H1 (cell line): Measurements from ENCODE around the gene TSPAN8. TPM values are rescaled to one million over a fixed set of nuclear protein-coding genes. Genes with fewer than 3 reads are reported as not detected.

ENCODE experiments used
- CBX5 ChIP-seq: fragments of 300-800, 300-1000 bp; sonication (generic); IDR thresholded peaks from 2 replicates; pipeline ENCODE4 v1.7.1; 2016; ENCODE audit warnings: antibody characterized with exemption, low read length, low read depth
- polyA plus RNA-seq, 7 experiments: library from polyadenylated mRNA; depleted of rRNA in 3 of 7; stranded (reverse) in 5 of 7; unstranded in 2 of 7; fragments of >200 nt in 5 of 7; fragments of 200-250 nt in 2 of 7; gene quantifications; 1 replicate in 5 of 7; 2 replicates in 1 of 7; 4 replicates in 1 of 7; pipeline versions ENCODE4 v1.2.1 to v1.2.3, GENCODE V29; 2011 to 2013; ENCODE audit warnings: missing spikeins in 2 of 7, mixed read lengths in 2 of 7
- total RNA-seq: library from RNA; stranded (reverse); fragmentation: NEBNext Ultra II Directional; extraction: Animal tissue kit (Norgen Biotek cat#: 25700); gene quantifications from 2 replicates; pipeline ENCODE4 v1.2.1, GENCODE V29; 2021
- TF ChIP-seq, protein P1 (sequence below): fragments of 300-600 bp; sonication (generic); IDR thresholded peaks from 2 replicates; pipeline ENCODE4 v1.7.1; 2012; ENCODE audit warnings: low read length, moderate library complexity, mild to moderate bottlenecking, inconsistent platforms; ENCODE audit not compliant: insufficient replicate concordance

The TSPAN8 gene
- total and polyA plus RNA-seq, 2 of the 8 experiments (the other 6 are each of a cell fraction or from before 2014, with no cell fraction given), result not detected

DNA sequence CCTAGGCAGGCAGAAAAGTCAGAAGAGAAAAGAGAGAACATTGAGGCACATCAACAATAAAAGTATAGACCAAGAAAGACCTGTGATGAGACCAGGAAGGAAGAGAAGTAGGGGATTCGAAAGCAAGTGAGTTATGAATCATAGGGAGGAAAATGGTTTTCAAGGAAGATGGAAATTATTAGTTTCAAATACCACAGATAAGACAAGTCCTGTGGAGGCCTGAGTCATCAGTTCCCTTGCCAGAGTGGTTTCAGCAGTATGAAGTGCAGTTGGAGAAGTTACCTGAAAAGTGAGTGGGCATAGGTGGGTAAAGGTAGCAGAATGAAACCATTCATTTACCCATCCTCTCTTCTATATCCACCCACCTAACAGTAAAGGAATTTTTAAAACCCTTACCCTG is 25.2 kb upstream of the TSPAN8 start (continued):
- TF ChIP-seq, protein P1, sequence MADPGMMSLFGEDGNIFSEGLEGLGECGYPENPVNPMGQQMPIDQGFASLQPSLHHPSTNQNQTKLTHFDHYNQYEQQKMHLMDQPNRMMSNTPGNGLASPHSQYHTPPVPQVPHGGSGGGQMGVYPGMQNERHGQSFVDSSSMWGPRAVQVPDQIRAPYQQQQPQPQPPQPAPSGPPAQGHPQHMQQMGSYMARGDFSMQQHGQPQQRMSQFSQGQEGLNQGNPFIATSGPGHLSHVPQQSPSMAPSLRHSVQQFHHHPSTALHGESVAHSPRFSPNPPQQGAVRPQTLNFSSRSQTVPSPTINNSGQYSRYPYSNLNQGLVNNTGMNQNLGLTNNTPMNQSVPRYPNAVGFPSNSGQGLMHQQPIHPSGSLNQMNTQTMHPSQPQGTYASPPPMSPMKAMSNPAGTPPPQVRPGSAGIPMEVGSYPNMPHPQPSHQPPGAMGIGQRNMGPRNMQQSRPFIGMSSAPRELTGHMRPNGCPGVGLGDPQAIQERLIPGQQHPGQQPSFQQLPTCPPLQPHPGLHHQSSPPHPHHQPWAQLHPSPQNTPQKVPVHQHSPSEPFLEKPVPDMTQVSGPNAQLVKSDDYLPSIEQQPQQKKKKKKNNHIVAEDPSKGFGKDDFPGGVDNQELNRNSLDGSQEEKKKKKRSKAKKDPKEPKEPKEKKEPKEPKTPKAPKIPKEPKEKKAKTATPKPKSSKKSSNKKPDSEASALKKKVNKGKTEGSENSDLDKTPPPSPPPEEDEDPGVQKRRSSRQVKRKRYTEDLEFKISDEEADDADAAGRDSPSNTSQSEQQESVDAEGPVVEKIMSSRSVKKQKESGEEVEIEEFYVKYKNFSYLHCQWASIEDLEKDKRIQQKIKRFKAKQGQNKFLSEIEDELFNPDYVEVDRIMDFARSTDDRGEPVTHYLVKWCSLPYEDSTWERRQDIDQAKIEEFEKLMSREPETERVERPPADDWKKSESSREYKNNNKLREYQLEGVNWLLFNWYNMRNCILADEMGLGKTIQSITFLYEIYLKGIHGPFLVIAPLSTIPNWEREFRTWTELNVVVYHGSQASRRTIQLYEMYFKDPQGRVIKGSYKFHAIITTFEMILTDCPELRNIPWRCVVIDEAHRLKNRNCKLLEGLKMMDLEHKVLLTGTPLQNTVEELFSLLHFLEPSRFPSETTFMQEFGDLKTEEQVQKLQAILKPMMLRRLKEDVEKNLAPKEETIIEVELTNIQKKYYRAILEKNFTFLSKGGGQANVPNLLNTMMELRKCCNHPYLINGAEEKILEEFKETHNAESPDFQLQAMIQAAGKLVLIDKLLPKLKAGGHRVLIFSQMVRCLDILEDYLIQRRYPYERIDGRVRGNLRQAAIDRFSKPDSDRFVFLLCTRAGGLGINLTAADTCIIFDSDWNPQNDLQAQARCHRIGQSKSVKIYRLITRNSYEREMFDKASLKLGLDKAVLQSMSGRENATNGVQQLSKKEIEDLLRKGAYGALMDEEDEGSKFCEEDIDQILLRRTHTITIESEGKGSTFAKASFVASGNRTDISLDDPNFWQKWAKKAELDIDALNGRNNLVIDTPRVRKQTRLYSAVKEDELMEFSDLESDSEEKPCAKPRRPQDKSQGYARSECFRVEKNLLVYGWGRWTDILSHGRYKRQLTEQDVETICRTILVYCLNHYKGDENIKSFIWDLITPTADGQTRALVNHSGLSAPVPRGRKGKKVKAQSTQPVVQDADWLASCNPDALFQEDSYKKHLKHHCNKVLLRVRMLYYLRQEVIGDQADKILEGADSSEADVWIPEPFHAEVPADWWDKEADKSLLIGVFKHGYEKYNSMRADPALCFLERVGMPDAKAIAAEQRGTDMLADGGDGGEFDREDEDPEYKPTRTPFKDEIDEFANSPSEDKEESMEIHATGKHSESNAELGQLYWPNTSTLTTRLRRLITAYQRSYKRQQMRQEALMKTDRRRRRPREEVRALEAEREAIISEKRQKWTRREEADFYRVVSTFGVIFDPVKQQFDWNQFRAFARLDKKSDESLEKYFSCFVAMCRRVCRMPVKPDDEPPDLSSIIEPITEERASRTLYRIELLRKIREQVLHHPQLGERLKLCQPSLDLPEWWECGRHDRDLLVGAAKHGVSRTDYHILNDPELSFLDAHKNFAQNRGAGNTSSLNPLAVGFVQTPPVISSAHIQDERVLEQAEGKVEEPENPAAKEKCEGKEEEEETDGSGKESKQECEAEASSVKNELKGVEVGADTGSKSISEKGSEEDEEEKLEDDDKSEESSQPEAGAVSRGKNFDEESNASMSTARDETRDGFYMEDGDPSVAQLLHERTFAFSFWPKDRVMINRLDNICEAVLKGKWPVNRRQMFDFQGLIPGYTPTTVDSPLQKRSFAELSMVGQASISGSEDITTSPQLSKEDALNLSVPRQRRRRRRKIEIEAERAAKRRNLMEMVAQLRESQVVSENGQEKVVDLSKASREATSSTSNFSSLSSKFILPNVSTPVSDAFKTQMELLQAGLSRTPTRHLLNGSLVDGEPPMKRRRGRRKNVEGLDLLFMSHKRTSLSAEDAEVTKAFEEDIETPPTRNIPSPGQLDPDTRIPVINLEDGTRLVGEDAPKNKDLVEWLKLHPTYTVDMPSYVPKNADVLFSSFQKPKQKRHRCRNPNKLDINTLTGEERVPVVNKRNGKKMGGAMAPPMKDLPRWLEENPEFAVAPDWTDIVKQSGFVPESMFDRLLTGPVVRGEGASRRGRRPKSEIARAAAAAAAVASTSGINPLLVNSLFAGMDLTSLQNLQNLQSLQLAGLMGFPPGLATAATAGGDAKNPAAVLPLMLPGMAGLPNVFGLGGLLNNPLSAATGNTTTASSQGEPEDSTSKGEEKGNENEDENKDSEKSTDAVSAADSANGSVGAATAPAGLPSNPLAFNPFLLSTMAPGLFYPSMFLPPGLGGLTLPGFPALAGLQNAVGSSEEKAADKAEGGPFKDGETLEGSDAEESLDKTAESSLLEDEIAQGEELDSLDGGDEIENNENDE, result no peak
- TF ChIP-seq CBX5, result no peak
